Kidney (tissue), 14 donors: ENCODE results near the gene TMEM86B. TPM values are rescaled to one million over a fixed set of nuclear protein-coding genes. Genes with fewer than 3 reads are reported as not detected.

Experiments used
- DNase-seq, 5 donors: peaks; one replicate each; pipeline ENCODE4 v3.0.0-alpha.2; 2013 to 2020
- FAIRE-seq: peaks from 2 replicates; lab custom pipeline; 2012; peaks lifted over from hg19 to GRCh38; lab: Jason Lieb, UNC
- H3K27ac ChIP-seq, 2 donors: one replicate each; pipeline ENCODE4 v1.7.0; 2013; ENCODE audit warnings: low read depth in 2 of 2, low read length in 2 of 2, inconsistent platforms in 1 of 2
- H3K27me3 ChIP-seq: one replicate; pipeline ENCODE4 v1.7.1; 2013; ENCODE audit warnings: low read length, inconsistent platforms; ENCODE audit not compliant: control insufficient read depth, insufficient read depth
- H3K36me3 ChIP-seq, 3 donors: one replicate each; pipeline versions ENCODE4 v1.7.0 to v1.7.1; 2013; ENCODE audit warnings: low read length in 3 of 3, control low read depth in 1 of 3, inconsistent platforms in 1 of 3; ENCODE audit not compliant: insufficient read depth in 3 of 3, control insufficient read depth in 2 of 3
- H3K4me1 ChIP-seq, 3 donors: one replicate each; pipeline versions ENCODE4 v1.7.0 to v1.7.1; 2013; ENCODE audit warnings: low read length in 3 of 3, inconsistent platforms in 1 of 3, low read depth in 1 of 3; ENCODE audit not compliant: control insufficient read depth in 2 of 3, insufficient read depth in 2 of 3
- H3K4me3 ChIP-seq, 3 donors: one replicate each; pipeline versions ENCODE4 v1.7.0 to v1.8.1; 2013; ENCODE audit warnings: low read length in 3 of 3, control low read depth in 1 of 3, inconsistent platforms in 1 of 3
- H3K9ac ChIP-seq, 3 donors: one replicate each; pipeline versions ENCODE4 v1.7.0 to v1.7.1; 2013; ENCODE audit warnings: low read length in 3 of 3, control low read depth in 1 of 3, inconsistent platforms in 1 of 3
- H3K9me3 ChIP-seq, 3 donors: one replicate each; pipeline versions ENCODE4 v1.7.0 to v1.7.1; 2013; ENCODE audit warnings: low read length in 3 of 3, control low read depth in 1 of 3, inconsistent platforms in 1 of 3; ENCODE audit not compliant: control insufficient read depth in 2 of 3, insufficient read depth in 1 of 3
- intact Hi-C: fragments of 100-400 bp; cut with DNase I; formaldehyde crosslinking; loops from one replicate; pipeline ENCODE4 v1.11.1; 2022
- polyA plus RNA-seq: library from polyadenylated mRNA; stranded (reverse); fragments of 350-450 nt; fragmentation: Illumina TruSeq; extraction: RNeasy Lipid Tissue Mini Kit (QIAGEN cat#74804); gene quantifications from one replicate; pipeline ENCODE4 v1.2.3, GENCODE V29; 2014; ENCODE audit warnings: low read depth, low replicate concordance; ENCODE audit not compliant: insufficient read depth
- total RNA-seq: library from RNA; stranded (reverse); fragmentation: NEBNext Ultra II Directional; extraction: Animal tissue kit (Norgen Biotek cat#: 25700); gene quantifications from one replicate; pipeline ENCODE4 v1.2.1, GENCODE V29; 2021
- TF ChIP-seq, protein P1 (sequence below): IDR thresholded peaks from 3 replicates; pipeline ENCODE4 v1.5.1; 2012; ENCODE audit warnings: mild to moderate bottlenecking, moderate library complexity, borderline replicate concordance; ENCODE audit not compliant: insufficient read depth; ENCODE audit errors: extremely low read depth
- donor health status: control.
- donor health status: control.
- donor health status: control.
- donor health status: control.
- donor health status: control.
- donor health status: DM: yes; HTN: yes; CAD: no.
- donor health status: Normal renal cell carcinoma (clear cell type).

TMEM86B gene
- total and polyA plus RNA-seq, 2 donors from 2014 or later = 3.3 to 4.6 TPM

DNA sequence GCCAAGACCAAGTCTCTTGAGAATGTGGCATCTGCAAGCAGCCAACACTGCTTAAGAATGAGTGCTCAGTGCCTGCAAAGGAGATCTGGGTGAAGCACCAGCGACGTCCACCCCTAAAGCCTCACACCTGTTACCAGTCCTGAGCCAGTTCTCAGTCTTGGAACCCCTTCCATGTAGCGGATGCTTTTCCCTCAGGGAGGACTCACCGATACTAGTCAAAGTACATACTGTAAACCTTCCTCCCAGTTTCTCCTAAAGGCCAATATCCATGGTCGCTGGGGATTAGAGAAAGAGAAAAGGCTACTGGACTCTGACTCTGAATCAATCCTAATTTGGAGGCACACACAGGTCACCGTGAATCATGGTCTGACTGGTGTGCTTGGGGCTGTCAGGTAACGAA is 15.0 kb downstream of the TMEM86B start:
- Histone ChIP-seq H3K4me1 (peaks cover 0 to 2% (median 0%) of the 10 kb centered on the region in 3 donors), H3K36me3 (no peaks in the 10 kb centered on the region), H3K9me3 (peaks cover 0 to 4% (median 2%) of the 10 kb centered on the region in 3 donors), H3K27me3 (no peaks in the 10 kb centered on the region), H3K27ac (no peak overlapping the region), H3K4me3 (no peak overlapping the region), H3K9ac (no peak overlapping the region)
- TF ChIP-seq, protein P1, sequence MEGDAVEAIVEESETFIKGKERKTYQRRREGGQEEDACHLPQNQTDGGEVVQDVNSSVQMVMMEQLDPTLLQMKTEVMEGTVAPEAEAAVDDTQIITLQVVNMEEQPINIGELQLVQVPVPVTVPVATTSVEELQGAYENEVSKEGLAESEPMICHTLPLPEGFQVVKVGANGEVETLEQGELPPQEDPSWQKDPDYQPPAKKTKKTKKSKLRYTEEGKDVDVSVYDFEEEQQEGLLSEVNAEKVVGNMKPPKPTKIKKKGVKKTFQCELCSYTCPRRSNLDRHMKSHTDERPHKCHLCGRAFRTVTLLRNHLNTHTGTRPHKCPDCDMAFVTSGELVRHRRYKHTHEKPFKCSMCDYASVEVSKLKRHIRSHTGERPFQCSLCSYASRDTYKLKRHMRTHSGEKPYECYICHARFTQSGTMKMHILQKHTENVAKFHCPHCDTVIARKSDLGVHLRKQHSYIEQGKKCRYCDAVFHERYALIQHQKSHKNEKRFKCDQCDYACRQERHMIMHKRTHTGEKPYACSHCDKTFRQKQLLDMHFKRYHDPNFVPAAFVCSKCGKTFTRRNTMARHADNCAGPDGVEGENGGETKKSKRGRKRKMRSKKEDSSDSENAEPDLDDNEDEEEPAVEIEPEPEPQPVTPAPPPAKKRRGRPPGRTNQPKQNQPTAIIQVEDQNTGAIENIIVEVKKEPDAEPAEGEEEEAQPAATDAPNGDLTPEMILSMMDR = no peak
- DNase-seq = no peak
- intact Hi-C loops = no loop called here
- FAIRE-seq = no peak

DNA sequence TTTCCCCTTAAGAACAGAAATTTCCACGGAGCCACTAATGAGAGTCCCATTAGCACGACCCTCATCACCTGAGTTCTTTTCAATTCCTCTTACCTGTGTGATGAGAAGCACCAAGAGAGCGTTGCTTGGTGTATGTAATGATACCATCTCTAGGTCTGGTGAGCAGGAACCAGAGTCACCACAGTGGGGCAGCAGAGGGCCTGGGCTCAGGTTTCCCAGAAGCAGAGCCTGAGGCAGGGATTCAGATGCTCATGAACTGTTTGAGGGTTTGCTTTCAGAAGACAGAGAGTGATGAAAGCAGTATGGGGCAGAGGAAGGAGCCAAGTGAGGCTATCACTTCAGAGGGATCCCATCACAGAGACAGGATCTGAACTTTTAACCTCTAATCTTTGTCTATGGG is 16.1 kb downstream of the TMEM86B start:
- no peak for DNase-seq
- peaks cover 0 to 4% (median 2%) of the 10 kb centered on the region in 3 donors for H3K9me3 ChIP-seq
- intact Hi-C loops = no loop called here
- H3K4me1 ChIP-seq = peaks cover 0 to 2% (median 0%) of the 10 kb centered on the region in 3 donors
- no peak for FAIRE-seq
- TF ChIP-seq, protein P1 = no peak
- H3K36me3 ChIP-seq = no peaks in the 10 kb centered on the region
- no peak overlapping the region for H3K9ac ChIP-seq
- H3K4me3 ChIP-seq = no peak overlapping the region
- H3K27me3 ChIP-seq = no peaks in the 10 kb centered on the region
- H3K27ac ChIP-seq = no peak overlapping the region

DNA sequence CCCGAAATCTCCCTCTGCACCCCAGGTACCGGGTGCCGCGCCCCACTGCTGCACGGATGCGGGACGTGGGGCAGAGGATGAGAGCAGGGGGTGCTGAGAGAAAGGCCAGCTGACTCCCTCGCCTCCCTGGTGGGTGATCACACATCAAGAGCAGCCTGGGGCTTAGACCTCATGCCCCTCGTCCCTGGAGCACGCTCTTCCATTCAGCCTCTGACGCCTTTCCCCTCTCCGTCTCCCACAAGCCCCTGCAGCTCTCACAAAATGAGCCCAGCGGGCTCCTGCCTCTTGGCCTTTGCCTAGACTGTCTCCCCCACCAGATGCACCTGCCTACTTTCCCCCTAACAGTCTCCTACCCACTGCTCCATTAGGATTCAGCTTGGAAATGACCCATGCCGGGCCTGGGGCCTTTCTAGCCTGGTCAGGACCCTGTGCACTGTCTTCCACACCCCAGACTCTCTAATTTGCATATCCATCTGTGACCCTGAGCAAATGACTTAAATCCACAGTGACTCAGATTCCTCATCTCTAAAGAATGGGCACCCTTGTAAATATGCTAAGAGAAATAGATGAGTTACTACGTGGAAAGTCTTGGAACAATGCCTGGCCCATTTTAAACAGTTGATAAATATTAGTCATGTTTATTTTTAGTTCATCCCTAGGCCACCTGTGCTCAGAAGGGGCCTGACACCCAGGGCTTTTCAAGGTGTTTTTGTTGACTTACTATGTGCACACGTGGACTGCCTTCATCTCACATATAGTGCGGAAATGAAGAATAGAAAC is 18.7 kb downstream of the TMEM86B start:
- DNase-seq (peak in 1 of 5 donors; percentile 47), FAIRE-seq (no peak)

More for the DNA sequence above, 18.7 kb downstream of the TMEM86B start:
- Histone ChIP-seq H3K36me3 (no peaks in the 10 kb centered on the region), H3K9me3 (peaks cover 0 to 4% (median 2%) of the 10 kb centered on the region in 3 donors), H3K4me3 (no peak overlapping the region), H3K4me1 (no peaks in the 10 kb centered on the region), H3K9ac (no peak overlapping the region), H3K27me3 (no peaks in the 10 kb centered on the region), H3K27ac (no peak overlapping the region)
- intact Hi-C loops = no loop called here
- TF ChIP-seq, protein P1 = no peak
